OCI-LY1 (cell line): ENCODE results near the gene PIGR.

Experiments used
- H2AFZ ChIP-seq: fragments of 200-600 bp; sonication (generic), shearing (Covaris generic); 2 replicates; pipeline ENCODE4 v1.6.0; 2014; ENCODE audit warnings: antibody characterized with exemption, mild to moderate bottlenecking, low read length
- H3F3A ChIP-seq: fragments of 200-600 bp; sonication (generic), shearing (Covaris generic); 2 replicates; pipeline ENCODE4 v1.6.0; 2014; ENCODE audit warnings: mild to moderate bottlenecking, antibody characterized with exemption, low read length, moderate library complexity; ENCODE audit not compliant: insufficient read depth
- H3K27ac ChIP-seq: fragments of 200-600 bp; sonication (generic); 2 replicates; pipeline ENCODE4 v1.5.1; 2014; ENCODE audit warnings: low read length, mixed run types, mild to moderate bottlenecking, low read depth; ENCODE audit not compliant: poor library complexity, severe bottlenecking
- H3K27me3 ChIP-seq: fragments of 200-600 bp; sonication (generic); 2 replicates; pipeline ENCODE4 v1.6.0; 2014; ENCODE audit warnings: antibody characterized with exemption, mild to moderate bottlenecking, low read length, moderate library complexity; ENCODE audit not compliant: insufficient read depth
- H3K36me3 ChIP-seq: fragments of 200-600 bp; sonication (generic); 2 replicates; pipeline ENCODE4 v1.6.1; 2014; ENCODE audit warnings: mild to moderate bottlenecking, antibody characterized with exemption, low read length, moderate library complexity, mixed read lengths; ENCODE audit not compliant: insufficient read depth
- H3K4me1 ChIP-seq: fragments of 200-600 bp; sonication (generic); 2 replicates; pipeline ENCODE4 v1.5.1; 2014; ENCODE audit warnings: mild to moderate bottlenecking, low read length, moderate library complexity; ENCODE audit not compliant: insufficient read depth, severe bottlenecking
- H3K4me2 ChIP-seq: fragments of 200-600 bp; sonication (generic), shearing (Covaris generic); 2 replicates; pipeline ENCODE4 v1.6.1; 2014; ENCODE audit warnings: low read length
- H3K4me3 ChIP-seq: fragments of 200-600 bp; sonication (generic); 2 replicates; pipeline ENCODE4 v1.5.1; 2014; ENCODE audit warnings: low read length, low read depth, mild to moderate bottlenecking, mixed read lengths; ENCODE audit not compliant: poor library complexity, severe bottlenecking
- H3K79me2 ChIP-seq: fragments of 200-600 bp; shearing (Covaris generic); 2 replicates; pipeline ENCODE4 v1.6.1; 2016; ENCODE audit warnings: mixed run types, low read length, mixed read lengths; ENCODE audit not compliant: insufficient read depth
- H3K9ac ChIP-seq: fragments of 200-600 bp; sonication (generic), shearing (Covaris generic); 2 replicates; pipeline ENCODE4 v1.6.1; 2014; ENCODE audit warnings: mild to moderate bottlenecking, low read length, mixed read lengths
- H3K9me2 ChIP-seq: fragments of 200-600 bp; sonication (generic), shearing (Covaris generic); 2 replicates; pipeline ENCODE4 v1.6.1; 2014; ENCODE audit warnings: low read depth, mild to moderate bottlenecking, low read length, mixed read lengths
- H3K9me3 ChIP-seq: fragments of 200-600 bp; shearing (Covaris generic); 2 replicates; pipeline ENCODE4 v1.6.1; 2014; ENCODE audit warnings: low read length, mixed read lengths
- H4K20me1 ChIP-seq: fragments of 200-600 bp; sonication (generic), shearing (Covaris generic); 2 replicates; pipeline ENCODE4 v1.6.0; 2016; ENCODE audit warnings: mild to moderate bottlenecking, low read length; ENCODE audit not compliant: insufficient read depth
- CTCF ChIP-seq: fragments of 200-600 bp; sonication (generic), shearing (Covaris generic); IDR thresholded peaks from 2 replicates; pipeline ENCODE4 v1.5.1; 2017; ENCODE audit warnings: mild to moderate bottlenecking, antibody characterized with exemption, low read length, moderate library complexity, mixed read lengths
- EZH2 ChIP-seq: fragments of 200-600 bp; sonication (generic), shearing (Covaris generic); IDR thresholded peaks from 2 replicates; pipeline ENCODE4 v1.8.0; 2017; ENCODE audit warnings: borderline replicate concordance, mixed run types, mild to moderate bottlenecking, antibody characterized with exemption, low read length, moderate library complexity, mixed read lengths

The PIGR gene

GRCh38 chr1:206967096-206967849 is 21.0 kb upstream of the PIGR start:
- H3K27ac ChIP-seq = no peak overlapping the region
- TF ChIP-seq CTCF = no peak
- TF ChIP-seq EZH2 = no peak
- no peaks in the 10 kb centered on the region for H3K9me3 ChIP-seq
- H4K20me1 ChIP-seq = no peaks in the 10 kb centered on the region
- no peak overlapping the region for H3K4me3 ChIP-seq
- H3K79me2 ChIP-seq = no peaks in the 10 kb centered on the region
- H3K4me1 ChIP-seq = no peaks in the 10 kb centered on the region
- no peaks in the 10 kb centered on the region for H3K9me2 ChIP-seq
- no peaks in the 10 kb centered on the region for H3K36me3 ChIP-seq
- no peaks in the 10 kb centered on the region for H3F3A ChIP-seq
- H3K9ac ChIP-seq = no peak overlapping the region
- peaks cover 5% of the 10 kb centered on the region; the same call in 1 of the 2 replicates for H3K27me3 ChIP-seq
- H2AFZ ChIP-seq = no peak overlapping the region
- H3K4me2 ChIP-seq = no peak overlapping the region

DNA sequence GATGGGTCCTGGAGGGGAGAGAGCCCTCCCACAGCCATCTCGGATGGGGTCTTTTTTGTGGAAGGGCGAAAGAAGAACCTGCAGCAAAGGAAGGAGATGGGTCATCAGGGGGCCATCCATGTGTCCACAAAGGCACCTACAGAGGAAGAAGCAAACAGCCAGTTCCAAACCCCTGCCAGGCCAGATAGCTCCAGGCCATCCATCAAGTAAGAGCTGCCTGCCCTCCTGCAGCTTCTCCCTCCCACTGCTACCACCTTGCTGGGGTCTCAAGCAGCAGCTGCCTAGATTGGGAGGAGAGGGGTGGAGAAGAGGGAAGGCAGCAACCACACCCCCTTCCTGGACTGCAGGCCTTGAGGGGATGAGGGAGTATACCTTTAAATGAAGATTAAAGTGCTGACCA is 19.5 kb upstream of the PIGR start:
- Histone ChIP-seq H3K9me3 (no peaks in the 10 kb centered on the region), H3K9ac (no peak overlapping the region), H3K4me1 (no peaks in the 10 kb centered on the region), H2AFZ (no peak overlapping the region), H3K36me3 (no peaks in the 10 kb centered on the region), H3K4me2 (no peak overlapping the region), H3K27ac (no peak overlapping the region), H3K4me3 (no peak overlapping the region), H3F3A (no peaks in the 10 kb centered on the region), H3K9me2 (no peaks in the 10 kb centered on the region), H4K20me1 (no peaks in the 10 kb centered on the region), H3K79me2 (no peaks in the 10 kb centered on the region), H3K27me3 (peaks cover 5% of the 10 kb centered on the region; the same call in 1 of the 2 replicates)
- TF ChIP-seq CTCF (no peak), EZH2 (no peak)

GRCh38 chr1:206963740-206964139 is 17.5 kb upstream of the PIGR start:
- no peak overlapping the region for H3K9ac ChIP-seq
- H3K36me3 ChIP-seq = no peaks in the 10 kb centered on the region
- no peak overlapping the region for H3K4me2 ChIP-seq
- H3K9me3 ChIP-seq = no peaks in the 10 kb centered on the region
- H3K27me3 ChIP-seq = peaks cover 5% of the 10 kb centered on the region; the same call in 1 of the 2 replicates
- no peaks in the 10 kb centered on the region for H3K4me1 ChIP-seq
- TF ChIP-seq CTCF (no peak), EZH2 (no peak)
- H4K20me1 ChIP-seq = no peaks in the 10 kb centered on the region
- H3K79me2 ChIP-seq = no peaks in the 10 kb centered on the region
- no peaks in the 10 kb centered on the region for H3K9me2 ChIP-seq
- no peak overlapping the region for H2AFZ ChIP-seq
- H3K4me3 ChIP-seq = no peak overlapping the region
- H3K27ac ChIP-seq = no peak overlapping the region
- H3F3A ChIP-seq = no peaks in the 10 kb centered on the region
